ENCODE results near the gene LRMDA.

DNA sequence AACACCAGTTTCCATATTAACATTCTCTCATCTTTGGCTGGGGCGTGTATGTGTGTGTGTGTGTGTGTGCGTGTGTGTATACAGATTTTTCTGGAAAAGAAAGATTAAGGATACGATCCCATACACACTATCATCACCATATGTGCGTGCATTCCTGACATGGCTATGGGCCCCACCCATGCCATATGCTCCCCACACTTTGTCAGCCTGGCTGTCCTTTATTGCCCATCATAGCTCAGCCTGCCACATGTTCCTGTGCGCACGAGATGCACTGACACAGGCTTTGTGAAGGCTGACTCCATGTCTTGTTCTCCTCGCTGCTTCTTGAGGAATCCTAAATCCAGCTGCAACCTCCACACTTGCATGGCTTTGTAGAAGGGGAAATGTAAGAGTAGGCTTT is 984.1 kb downstream of the LRMDA start:
- TF ChIP-seq, protein P1, sequence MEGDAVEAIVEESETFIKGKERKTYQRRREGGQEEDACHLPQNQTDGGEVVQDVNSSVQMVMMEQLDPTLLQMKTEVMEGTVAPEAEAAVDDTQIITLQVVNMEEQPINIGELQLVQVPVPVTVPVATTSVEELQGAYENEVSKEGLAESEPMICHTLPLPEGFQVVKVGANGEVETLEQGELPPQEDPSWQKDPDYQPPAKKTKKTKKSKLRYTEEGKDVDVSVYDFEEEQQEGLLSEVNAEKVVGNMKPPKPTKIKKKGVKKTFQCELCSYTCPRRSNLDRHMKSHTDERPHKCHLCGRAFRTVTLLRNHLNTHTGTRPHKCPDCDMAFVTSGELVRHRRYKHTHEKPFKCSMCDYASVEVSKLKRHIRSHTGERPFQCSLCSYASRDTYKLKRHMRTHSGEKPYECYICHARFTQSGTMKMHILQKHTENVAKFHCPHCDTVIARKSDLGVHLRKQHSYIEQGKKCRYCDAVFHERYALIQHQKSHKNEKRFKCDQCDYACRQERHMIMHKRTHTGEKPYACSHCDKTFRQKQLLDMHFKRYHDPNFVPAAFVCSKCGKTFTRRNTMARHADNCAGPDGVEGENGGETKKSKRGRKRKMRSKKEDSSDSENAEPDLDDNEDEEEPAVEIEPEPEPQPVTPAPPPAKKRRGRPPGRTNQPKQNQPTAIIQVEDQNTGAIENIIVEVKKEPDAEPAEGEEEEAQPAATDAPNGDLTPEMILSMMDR (IDR thresholded peaks at IDR 0.05; ENCODE audit: extremely low read depth in 1 of 2, insufficient read depth in 1 of 2, low read depth in 1 of 2, low read length in 2 of 2), result no peak
- no peak for TF ChIP-seq POLR2AphosphoS5 (IDR thresholded peaks at IDR 0.05; ENCODE audit: insufficient read depth, low read depth, low read length)
- TF ChIP-seq POLR2A (IDR thresholded peaks at IDR 0.05; ENCODE audit: low read depth, low read length), result no peak
- no peak for TF ChIP-seq FOS (IDR thresholded peaks at IDR 0.05; ENCODE audit: borderline replicate concordance, insufficient read depth, low read length)
- TF ChIP-seq EZH2 (IDR thresholded peaks at IDR 0.05; ENCODE audit: borderline replicate concordance, low read depth, low read length, severe bottlenecking), result no peak
- TF ChIP-seq, protein P2, sequence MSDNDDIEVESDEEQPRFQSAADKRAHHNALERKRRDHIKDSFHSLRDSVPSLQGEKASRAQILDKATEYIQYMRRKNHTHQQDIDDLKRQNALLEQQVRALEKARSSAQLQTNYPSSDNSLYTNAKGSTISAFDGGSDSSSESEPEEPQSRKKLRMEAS (IDR thresholded peaks at IDR 0.05; ENCODE audit: insufficient read depth, insufficient read length), result no peak
- no peak for TF ChIP-seq MYC (IDR thresholded peaks at IDR 0.05; ENCODE audit: low read depth, low read length)
- no peak for TF ChIP-seq JUN (IDR thresholded peaks at IDR 0.05; ENCODE audit: borderline replicate concordance, insufficient read depth, insufficient read length, low read depth)
